H9 (cell line): ENCODE measurements around the gene RNF217. TPM values are rescaled to one million over a fixed set of nuclear protein-coding genes. Genes with fewer than 3 reads are reported as not detected.

ENCODE experiments used
- DNase-seq: peaks from one replicate; pipeline ENCODE4 v3.0.0-alpha.2; 2017
- H2AFZ ChIP-seq: one replicate; pipeline ENCODE4 v1.6.1; 2013; ENCODE audit warnings: mild to moderate bottlenecking, low read length, control low read depth, moderate library complexity
- H2AK5ac ChIP-seq: 2 replicates; pipeline ENCODE4 v1.6.1; 2013; ENCODE audit warnings: low read length, control low read depth, mixed read lengths; ENCODE audit not compliant: insufficient read length
- H2BK120ac ChIP-seq: one replicate; pipeline ENCODE4 v1.6.1; 2013; ENCODE audit warnings: low read depth, mild to moderate bottlenecking, low read length, control low read depth, inconsistent platforms; ENCODE audit not compliant: poor library complexity, severe bottlenecking
- H2BK12ac ChIP-seq: 2 replicates; pipeline ENCODE4 v1.6.1; 2013; ENCODE audit warnings: low read length, control low read depth, mixed read lengths, low read depth; ENCODE audit not compliant: insufficient read length
- H2BK15ac ChIP-seq: 2 replicates; pipeline ENCODE4 v1.6.1; 2013; ENCODE audit warnings: low read depth, low read length, control low read depth
- H2BK20ac ChIP-seq: one replicate; pipeline ENCODE4 v1.6.1; 2013; ENCODE audit warnings: low read depth, mild to moderate bottlenecking, low read length, control low read depth, inconsistent platforms; ENCODE audit not compliant: poor library complexity, severe bottlenecking
- H2BK5ac ChIP-seq: 2 replicates; pipeline ENCODE4 v1.6.1; 2013; ENCODE audit warnings: low read length, control low read depth, mixed read lengths; ENCODE audit not compliant: insufficient read length
- H3K14ac ChIP-seq: 2 replicates; pipeline ENCODE4 v1.6.1; 2013; ENCODE audit warnings: low read length, control low read depth; ENCODE audit not compliant: insufficient read depth
- H3K18ac ChIP-seq: 2 replicates; pipeline ENCODE4 v1.6.1; 2013; ENCODE audit warnings: low read depth, mild to moderate bottlenecking, mixed read lengths, low read length, control low read depth; ENCODE audit not compliant: insufficient read length
- H3K23ac ChIP-seq: 2 replicates; pipeline ENCODE4 v1.6.1; 2013; ENCODE audit warnings: low read length, control low read depth, mixed read lengths, low read depth; ENCODE audit not compliant: insufficient read length
- H3K23me2 ChIP-seq: 2 replicates; pipeline ENCODE4 v1.6.1; 2013; ENCODE audit warnings: low read depth, mild to moderate bottlenecking, mixed read lengths, low read length, control low read depth; ENCODE audit not compliant: insufficient read length, poor library complexity, severe bottlenecking
- H3K27ac ChIP-seq: 2 replicates; pipeline ENCODE4 v1.5.1; 2013; ENCODE audit warnings: low read length, control low read depth, mixed read lengths, low read depth; ENCODE audit not compliant: insufficient read length
- H3K27me3 ChIP-seq: 2 replicates; pipeline ENCODE4 v1.6.1; 2013; ENCODE audit warnings: low read length, control low read depth, inconsistent platforms; ENCODE audit not compliant: insufficient read depth
- H3K4ac ChIP-seq: 2 replicates; pipeline ENCODE4 v1.6.1; 2013; ENCODE audit warnings: low read depth, mild to moderate bottlenecking, control low read depth, inconsistent platforms, low read length, moderate library complexity
- H3K4me1 ChIP-seq: 2 replicates; pipeline ENCODE4 v1.6.1; 2013; ENCODE audit warnings: low read length, control low read depth, inconsistent platforms; ENCODE audit not compliant: insufficient read depth
- H3K4me2 ChIP-seq: 2 replicates; pipeline ENCODE4 v1.6.1; 2013; ENCODE audit warnings: low read length, control low read depth, mixed read lengths; ENCODE audit not compliant: insufficient read length, insufficient read depth
- H3K56ac ChIP-seq: 2 replicates; pipeline ENCODE4 v1.6.1; 2013; ENCODE audit warnings: low read depth, mild to moderate bottlenecking, mixed read lengths, low read length, control low read depth; ENCODE audit not compliant: insufficient read length
- H3K79me1 ChIP-seq: 2 replicates; pipeline ENCODE4 v1.6.1; 2013; ENCODE audit warnings: low read depth, mild to moderate bottlenecking, moderate library complexity, low read length, control low read depth, inconsistent platforms; ENCODE audit not compliant: insufficient read depth, poor library complexity, severe bottlenecking
- H3K79me2 ChIP-seq: 2 replicates; pipeline ENCODE4 v1.6.1; 2013; ENCODE audit warnings: low read length, control low read depth, inconsistent platforms; ENCODE audit not compliant: insufficient read depth
- H3K9ac ChIP-seq: 2 replicates; pipeline ENCODE4 v1.6.1; 2013; ENCODE audit warnings: low read length, control low read depth, mixed read lengths; ENCODE audit not compliant: insufficient read length; ENCODE audit errors: extremely low read depth
- H3K9me3 ChIP-seq: one replicate; pipeline ENCODE4 v1.6.1; 2013; ENCODE audit warnings: low read depth, low read length, inconsistent platforms; ENCODE audit not compliant: control insufficient read depth
- H3T11ph ChIP-seq: one replicate; pipeline ENCODE4 v1.6.1; 2013; ENCODE audit warnings: mild to moderate bottlenecking, low read length, control low read depth, inconsistent platforms
- H4K20me1 ChIP-seq: one replicate; pipeline ENCODE4 v1.6.1; 2013; ENCODE audit not compliant: control insufficient read depth, insufficient read length, insufficient read depth
- H4K5ac ChIP-seq: 2 replicates; pipeline ENCODE4 v1.6.1; 2013; ENCODE audit warnings: low read depth, mild to moderate bottlenecking, mixed read lengths, low read length, control low read depth; ENCODE audit not compliant: insufficient read length
- H4K8ac ChIP-seq: replicated peaks from 2 replicates; pipeline ENCODE4 v1.6.1; 2013; ENCODE audit warnings: low read length, control low read depth, mixed read lengths, low read depth; ENCODE audit not compliant: insufficient read length
- H4K91ac ChIP-seq: 2 replicates; pipeline ENCODE4 v1.6.1; 2013; ENCODE audit warnings: low read depth, mild to moderate bottlenecking, moderate library complexity, mixed read lengths, low read length, control low read depth; ENCODE audit not compliant: insufficient read length
- H3K27ac Mint-ChIP-seq, 3 experiments: 2 replicates in 2 of 3; 3 replicates in 1 of 3; pipeline ENCODE4 v1.8.0; 2020 to 2021; ENCODE audit warnings: mixed read lengths in 3 of 3, mild to moderate bottlenecking in 1 of 3, moderate library complexity in 1 of 3
- H3K27me3 Mint-ChIP-seq: 2 replicates; pipeline ENCODE4 v1.8.0; 2021; ENCODE audit warnings: low read depth, mild to moderate bottlenecking, moderate library complexity, mixed read lengths
- H3K36me3 Mint-ChIP-seq, 3 experiments: 2 replicates in 2 of 3; 3 replicates in 1 of 3; pipeline ENCODE4 v1.8.0; 2020 to 2021; ENCODE audit warnings: low read depth in 3 of 3, mixed read lengths in 3 of 3; ENCODE audit not compliant: insufficient read depth in 1 of 3
- H3K4me1 Mint-ChIP-seq, 2 experiments: 2 replicates each; pipeline ENCODE4 v1.8.0; 2020; ENCODE audit warnings: mixed read lengths in 2 of 2
- H3K4me3 Mint-ChIP-seq, 2 experiments: 2 replicates in 1 of 2; 3 replicates in 1 of 2; pipeline ENCODE4 v1.8.0; 2020 to 2021; ENCODE audit warnings: mild to moderate bottlenecking in 2 of 2, mixed read lengths in 2 of 2, moderate library complexity in 1 of 2
- H3K9me3 Mint-ChIP-seq, 2 experiments: 2 replicates in 1 of 2; 3 replicates in 1 of 2; pipeline ENCODE4 v1.8.0; 2020; ENCODE audit warnings: mild to moderate bottlenecking in 2 of 2, mixed read lengths in 2 of 2, moderate library complexity in 1 of 2
- WGBS: extraction: QIAGEN DNeasy Blood & Tissue Kit; methylation state at CpG from one replicate; pipeline ENCODE4 v1.1.7; 2013; ENCODE audit warnings: missing lambda C conversion rate, low lambda C conversion rate, mixed read lengths; ENCODE audit not compliant: insufficient read length; ENCODE audit errors: extremely low coverage; 5-methylcytosine and 5-hydroxymethylcytosine counted together
- total RNA-seq: library from RNA; stranded (reverse); gene quantifications from 2 replicates; pipeline ENCODE4 v1.2.1, GENCODE V29; 2021
- TF ChIP-seq, protein P1 (sequence below): fragments of 200-600 bp; sonication (generic); conservative IDR thresholded peaks from 3 replicates; pipeline ENCODE4 v1.8.0; 2021; ENCODE audit warnings: antibody characterized with exemption, mild to moderate bottlenecking

The RNF217 gene
- total RNA-seq, 1 experiment from 2014 or later, result 9.6 TPM

GRCh38 chr6:124924333-124924759 is 37.9 kb upstream of the RNF217 start:
- Histone ChIP-seq H3K4me2 (no peak overlapping the region), H2BK20ac (no peak overlapping the region), H4K20me1 (no peaks in the 10 kb centered on the region), H2AFZ (no peak overlapping the region), H3K9me3 (no peaks in the 10 kb centered on the region), H3K23me2 (no peaks in the 10 kb centered on the region), H2BK5ac (no peak overlapping the region), H2BK120ac (no peak overlapping the region), H3K27me3 (no peaks in the 10 kb centered on the region), H4K8ac (no peak overlapping the region), H3K18ac (no peak overlapping the region), H4K5ac (no peak overlapping the region), H3K4me1 (0 out of 2 replicates have a peak, but pooled peaks cover 1% of the 10 kb centered on the region), H3K14ac (no peak overlapping the region), H4K91ac (no peak overlapping the region), H3K23ac (no peak overlapping the region), H3K27ac (no peak overlapping the region), H2AK5ac (no peak overlapping the region), H3K79me1 (no peaks in the 10 kb centered on the region), H2BK15ac (no peak overlapping the region), H3K9ac (no peak overlapping the region), H3T11ph (no peak overlapping the region), H3K56ac (no peak overlapping the region), H3K4ac (no peak overlapping the region), H3K79me2 (no peaks in the 10 kb centered on the region), H2BK12ac (no peak overlapping the region)
- Mint-ChIP-seq H3K27ac (no peak overlapping the region), H3K27me3 (no peaks in the 10 kb centered on the region), H3K4me3 (no peak overlapping the region), H3K36me3 (peaks cover 11 to 21% (median 15%) of the 10 kb centered on the region in 3 experiments; a peak in 6 of 7 replicates), H3K9me3 (peaks cover 20 to 30% of the 10 kb centered on the region in 2 experiments), H3K4me1 (peaks cover 0 to 2% of the 10 kb centered on the region in 2 experiments; a peak in 1 of 4 replicates)
- WGBS, result no CpG with 5 or more reads among the region's 3 CpGs
- no peak for DNase-seq
- TF ChIP-seq, protein P1, sequence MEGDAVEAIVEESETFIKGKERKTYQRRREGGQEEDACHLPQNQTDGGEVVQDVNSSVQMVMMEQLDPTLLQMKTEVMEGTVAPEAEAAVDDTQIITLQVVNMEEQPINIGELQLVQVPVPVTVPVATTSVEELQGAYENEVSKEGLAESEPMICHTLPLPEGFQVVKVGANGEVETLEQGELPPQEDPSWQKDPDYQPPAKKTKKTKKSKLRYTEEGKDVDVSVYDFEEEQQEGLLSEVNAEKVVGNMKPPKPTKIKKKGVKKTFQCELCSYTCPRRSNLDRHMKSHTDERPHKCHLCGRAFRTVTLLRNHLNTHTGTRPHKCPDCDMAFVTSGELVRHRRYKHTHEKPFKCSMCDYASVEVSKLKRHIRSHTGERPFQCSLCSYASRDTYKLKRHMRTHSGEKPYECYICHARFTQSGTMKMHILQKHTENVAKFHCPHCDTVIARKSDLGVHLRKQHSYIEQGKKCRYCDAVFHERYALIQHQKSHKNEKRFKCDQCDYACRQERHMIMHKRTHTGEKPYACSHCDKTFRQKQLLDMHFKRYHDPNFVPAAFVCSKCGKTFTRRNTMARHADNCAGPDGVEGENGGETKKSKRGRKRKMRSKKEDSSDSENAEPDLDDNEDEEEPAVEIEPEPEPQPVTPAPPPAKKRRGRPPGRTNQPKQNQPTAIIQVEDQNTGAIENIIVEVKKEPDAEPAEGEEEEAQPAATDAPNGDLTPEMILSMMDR, result no peak
